Measurements from ENCODE around the gene REV1.
"Not testable (repeated sequence)": the region's sequence is repeated elsewhere in the genome, so short reads cannot be mapped to it uniquely, and the experiment has no call there.

REV1 gene

GRCh38 chr2:99376254-99376864 lies 113.5 kb downstream of the REV1 start:
- no peak for DNase-seq (ENCODE audit: low read depth, low spot score)
- in situ Hi-C loops (cut with HindIII; ENCODE audit: low sequenced_read_pairs) = no loop called here
- TF ChIP-seq CTCF (IDR thresholded peaks at IDR 0.05; ENCODE audit: low read depth, low read length) = no peak
- no peak overlapping the region for H3K4me3 ChIP-seq (ENCODE audit: low read depth, low read length)

- no peak for TF ChIP-seq CTCF (IDR thresholded peaks at IDR 0.05; ENCODE audit: low read depth, low read length)
- H3K4me3 ChIP-seq (ENCODE audit: low read depth, low read length) = no peak overlapping the region
- no peak for DNase-seq (ENCODE audit: low read depth, low spot score)
- in situ Hi-C loops (cut with HindIII; ENCODE audit: low sequenced_read_pairs) = no loop called here
These were observed 115.1 kb downstream of the REV1 start for GRCh38 chr2:99374747-99375146.

GRCh38 chr2:99373144-99373543 lies 116.7 kb downstream of the REV1 start:
- DNase-seq (ENCODE audit: low read depth, low spot score) = no peak
- no peak overlapping the region for H3K4me3 ChIP-seq (ENCODE audit: low read depth, low read length)
- TF ChIP-seq CTCF (IDR thresholded peaks at IDR 0.05; ENCODE audit: low read depth, low read length) = no peak
- in situ Hi-C loops (cut with HindIII; ENCODE audit: low sequenced_read_pairs) = no loop called here

GRCh38 chr2:99368854-99369253 lies 121.0 kb downstream of the REV1 start:
- in situ Hi-C loops (cut with HindIII; ENCODE audit: low sequenced_read_pairs); H3K4me3 ChIP-seq (ENCODE audit: low read depth, low read length): not testable (repeated sequence)

GRCh38 chr2:99365661-99366060 lies 124.2 kb downstream of the REV1 start:
- H3K4me3 ChIP-seq (ENCODE audit: low read depth, low read length) = no peak overlapping the region
- in situ Hi-C loops (cut with HindIII; ENCODE audit: low sequenced_read_pairs) = no loop called here
- no peak for TF ChIP-seq CTCF (IDR thresholded peaks at IDR 0.05; ENCODE audit: low read depth, low read length)
- DNase-seq (ENCODE audit: low read depth, low spot score) = no peak

More at GRCh38 chr2:99368854-99369253, 121.0 kb downstream of the REV1 start:
- not testable (repeated sequence) for DNase-seq (ENCODE audit: low read depth, low spot score)

- no peak for TF ChIP-seq CTCF (IDR thresholded peaks at IDR 0.05; ENCODE audit: low read depth, low read length)
- in situ Hi-C loops (cut with HindIII; ENCODE audit: low sequenced_read_pairs) = no loop called here
- H3K4me3 ChIP-seq (ENCODE audit: low read depth, low read length) = no peak overlapping the region
- no peak for DNase-seq (ENCODE audit: low read depth, low spot score)
These were observed 133.0 kb downstream of the REV1 start for GRCh38 chr2:99356853-99357252.

GRCh38 chr2:99354825-99355224 lies 135.0 kb downstream of the REV1 start:
- in situ Hi-C loops (cut with HindIII; ENCODE audit: low sequenced_read_pairs) = not testable (repeated sequence)

GRCh38 chr2:99354070-99354469 lies 135.7 kb downstream of the REV1 start:
- TF ChIP-seq CTCF (IDR thresholded peaks at IDR 0.05; ENCODE audit: low read depth, low read length) = no peak
- in situ Hi-C loops (cut with HindIII; ENCODE audit: low sequenced_read_pairs) = no loop called here
- no peak overlapping the region for H3K4me3 ChIP-seq (ENCODE audit: low read depth, low read length)
- DNase-seq (ENCODE audit: low read depth, low spot score) = no peak

More at GRCh38 chr2:99354825-99355224, 135.0 kb downstream of the REV1 start:
- not testable (repeated sequence) for H3K4me3 ChIP-seq (ENCODE audit: low read depth, low read length); DNase-seq (ENCODE audit: low read depth, low spot score)
